ENCODE results near the gene ARHGEF12.

GRCh38 chr11:120473503-120473902 lies 137.3 kb downstream of the ARHGEF12 start:
- TF ChIP-seq ZNF274 (IDR thresholded peaks at IDR 0.05; ENCODE audit: insufficient read depth, insufficient read length): no peak
- TF ChIP-seq, protein P1, sequence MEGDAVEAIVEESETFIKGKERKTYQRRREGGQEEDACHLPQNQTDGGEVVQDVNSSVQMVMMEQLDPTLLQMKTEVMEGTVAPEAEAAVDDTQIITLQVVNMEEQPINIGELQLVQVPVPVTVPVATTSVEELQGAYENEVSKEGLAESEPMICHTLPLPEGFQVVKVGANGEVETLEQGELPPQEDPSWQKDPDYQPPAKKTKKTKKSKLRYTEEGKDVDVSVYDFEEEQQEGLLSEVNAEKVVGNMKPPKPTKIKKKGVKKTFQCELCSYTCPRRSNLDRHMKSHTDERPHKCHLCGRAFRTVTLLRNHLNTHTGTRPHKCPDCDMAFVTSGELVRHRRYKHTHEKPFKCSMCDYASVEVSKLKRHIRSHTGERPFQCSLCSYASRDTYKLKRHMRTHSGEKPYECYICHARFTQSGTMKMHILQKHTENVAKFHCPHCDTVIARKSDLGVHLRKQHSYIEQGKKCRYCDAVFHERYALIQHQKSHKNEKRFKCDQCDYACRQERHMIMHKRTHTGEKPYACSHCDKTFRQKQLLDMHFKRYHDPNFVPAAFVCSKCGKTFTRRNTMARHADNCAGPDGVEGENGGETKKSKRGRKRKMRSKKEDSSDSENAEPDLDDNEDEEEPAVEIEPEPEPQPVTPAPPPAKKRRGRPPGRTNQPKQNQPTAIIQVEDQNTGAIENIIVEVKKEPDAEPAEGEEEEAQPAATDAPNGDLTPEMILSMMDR (IDR thresholded peaks at IDR 0.05 in 2 of 3, conservative IDR thresholded peaks at IDR 0.05 in 1 of 3; ENCODE audit: control insufficient read depth in 2 of 3, extremely low read depth in 1 of 3, insufficient read depth in 1 of 3, low read depth in 3 of 3, low read length in 3 of 3): no peak
